Astrocyte of the cerebellum (primary cell): Measurements from ENCODE around the gene ISY1.
A peak's percentile ranks its signal among the peaks of the same experiment; 100 is the strongest.

Experiments used
- DNase-seq: peaks from one replicate; pipeline ENCODE4 v3.0.0-alpha.2; 2011; ENCODE audit warnings: low read depth
- H3K4me3 ChIP-seq: 2 replicates; pipeline ENCODE4 v1.5.1; 2011; ENCODE audit warnings: mild to moderate bottlenecking, low read depth, low read length, moderate library complexity
- in situ Hi-C: cut with HindIII; loops from 2 replicates; pipeline ENCODE4 v1.10.0; 2017; ENCODE audit warnings: low sequenced_read_pairs
- TF ChIP-seq, protein P1 (sequence below): IDR thresholded peaks from 2 replicates; pipeline ENCODE4 v1.5.1; 2012; ENCODE audit warnings: low read length, low read depth, moderate library complexity, mild to moderate bottlenecking; ENCODE audit errors: missing control alignments

The ISY1 gene

DNA sequence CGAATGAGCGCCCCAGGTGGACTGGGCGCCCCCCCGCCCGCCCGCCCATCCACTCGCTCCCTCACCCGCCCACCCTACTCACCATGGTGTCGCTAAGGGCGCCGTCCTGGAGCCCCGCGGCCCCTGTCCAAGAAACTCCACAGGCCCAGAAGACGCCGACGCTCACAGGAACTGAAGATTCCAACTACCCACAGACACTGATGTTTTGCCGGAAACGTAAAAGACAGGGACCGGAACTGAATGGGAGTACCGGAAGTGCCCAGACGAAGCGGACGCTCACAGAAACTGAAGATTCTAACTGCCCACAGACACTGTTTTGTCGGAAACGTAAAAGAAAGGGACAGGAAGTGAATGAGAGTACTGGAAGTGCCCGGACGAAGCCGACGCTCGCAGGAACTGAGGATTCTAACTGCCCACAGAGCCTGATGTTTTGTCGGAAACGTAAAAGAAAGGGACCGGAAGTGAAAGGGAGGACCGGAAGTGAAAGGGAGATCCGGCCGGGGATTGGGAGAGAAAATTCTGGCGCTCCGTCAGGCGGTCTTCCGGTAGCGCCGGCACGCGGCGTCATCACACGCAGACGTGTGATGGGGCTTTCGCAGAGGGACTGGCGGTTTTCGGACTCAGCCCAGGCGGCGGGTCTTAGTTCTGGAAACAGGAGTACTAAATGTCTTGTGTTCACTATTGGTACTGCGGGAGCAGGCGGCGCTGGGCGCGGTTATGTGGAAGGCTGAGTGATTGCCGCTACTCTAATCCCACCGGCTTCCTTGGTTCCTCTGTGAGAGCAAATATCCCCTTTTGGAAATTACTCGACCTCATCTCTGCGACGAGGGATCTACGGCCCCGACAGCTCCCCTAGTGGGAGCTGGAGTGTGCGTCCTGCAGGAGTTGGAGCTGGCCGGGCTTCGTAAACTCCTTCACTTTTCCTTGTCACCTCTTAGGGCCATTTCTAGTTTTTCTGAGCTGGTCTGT lies at the start of gene ISY1:
TSS of gene ISY1 (minus strand) at position 173 of the 969 bp plus-strand sequence. CDS start at position 85, 88 bp downstream.
- in situ Hi-C loops: no loop called here
- peak; percentile 95 for DNase-seq
- TF ChIP-seq, protein P1, sequence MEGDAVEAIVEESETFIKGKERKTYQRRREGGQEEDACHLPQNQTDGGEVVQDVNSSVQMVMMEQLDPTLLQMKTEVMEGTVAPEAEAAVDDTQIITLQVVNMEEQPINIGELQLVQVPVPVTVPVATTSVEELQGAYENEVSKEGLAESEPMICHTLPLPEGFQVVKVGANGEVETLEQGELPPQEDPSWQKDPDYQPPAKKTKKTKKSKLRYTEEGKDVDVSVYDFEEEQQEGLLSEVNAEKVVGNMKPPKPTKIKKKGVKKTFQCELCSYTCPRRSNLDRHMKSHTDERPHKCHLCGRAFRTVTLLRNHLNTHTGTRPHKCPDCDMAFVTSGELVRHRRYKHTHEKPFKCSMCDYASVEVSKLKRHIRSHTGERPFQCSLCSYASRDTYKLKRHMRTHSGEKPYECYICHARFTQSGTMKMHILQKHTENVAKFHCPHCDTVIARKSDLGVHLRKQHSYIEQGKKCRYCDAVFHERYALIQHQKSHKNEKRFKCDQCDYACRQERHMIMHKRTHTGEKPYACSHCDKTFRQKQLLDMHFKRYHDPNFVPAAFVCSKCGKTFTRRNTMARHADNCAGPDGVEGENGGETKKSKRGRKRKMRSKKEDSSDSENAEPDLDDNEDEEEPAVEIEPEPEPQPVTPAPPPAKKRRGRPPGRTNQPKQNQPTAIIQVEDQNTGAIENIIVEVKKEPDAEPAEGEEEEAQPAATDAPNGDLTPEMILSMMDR: peak; percentile 95
- H3K4me3 ChIP-seq: peak within 1 kb of the TSS; percentile 92

DNA sequence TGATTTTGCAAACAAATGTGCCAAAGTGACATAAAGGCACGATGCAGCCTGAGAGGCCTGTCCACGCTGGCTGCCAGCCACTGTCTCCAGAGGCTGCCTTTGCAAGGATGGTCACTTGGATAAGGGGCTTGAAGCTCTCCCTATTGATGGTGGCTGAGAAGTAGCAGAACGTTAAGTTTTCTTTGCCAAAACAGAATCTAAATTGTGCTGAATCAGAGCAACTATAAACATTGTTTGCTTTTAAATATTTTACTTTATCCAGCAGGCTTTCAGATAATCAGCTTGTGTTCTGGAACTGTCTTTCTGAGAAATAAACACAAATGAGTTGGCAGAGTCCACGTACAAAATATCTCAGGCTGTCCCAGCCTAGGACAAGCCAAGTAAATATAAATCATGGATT lies 46.6 kb upstream of the ISY1 start:
- in situ Hi-C loops: no loop called here
- no peak for DNase-seq
- TF ChIP-seq, protein P1: no peak
- no peak overlapping the region for H3K4me3 ChIP-seq

DNA sequence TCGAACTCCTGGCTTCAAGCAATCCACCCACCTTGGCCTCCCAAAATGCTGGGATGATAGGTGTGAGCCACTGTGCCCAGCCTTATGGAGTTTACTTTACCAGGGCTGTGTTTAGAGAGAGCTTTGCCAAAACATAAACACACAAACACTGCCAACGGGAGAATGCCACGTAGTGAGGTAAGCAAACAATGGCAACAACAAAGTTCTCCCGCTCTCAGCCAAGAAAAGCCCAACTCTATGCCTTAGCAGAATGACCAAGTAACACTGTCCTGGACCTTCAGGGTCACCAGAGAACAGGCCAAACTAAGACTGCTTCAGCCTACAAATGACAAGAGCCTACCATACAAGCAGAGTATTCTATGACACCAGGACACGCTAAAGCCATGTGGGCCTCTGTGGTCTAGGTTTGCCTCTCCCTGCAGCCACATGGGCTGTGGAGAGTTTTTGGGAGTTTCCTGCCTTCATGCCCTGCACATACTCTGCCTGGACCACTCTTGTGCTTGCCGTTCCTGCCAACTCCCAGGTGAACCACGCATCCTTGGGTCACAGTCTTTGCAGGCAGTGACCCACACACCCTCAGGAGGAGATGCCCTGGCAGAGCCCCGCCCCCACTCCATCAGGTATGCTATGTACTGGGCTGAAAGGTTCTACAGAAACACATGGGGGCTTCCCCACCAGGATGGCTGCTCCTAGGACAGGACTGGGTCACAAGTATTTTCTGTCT lies 44.4 kb upstream of the ISY1 start:
- H3K4me3 ChIP-seq: no peak overlapping the region
- TF ChIP-seq, protein P1: no peak
- in situ Hi-C loops: no loop called here
- DNase-seq: no peak

DNA sequence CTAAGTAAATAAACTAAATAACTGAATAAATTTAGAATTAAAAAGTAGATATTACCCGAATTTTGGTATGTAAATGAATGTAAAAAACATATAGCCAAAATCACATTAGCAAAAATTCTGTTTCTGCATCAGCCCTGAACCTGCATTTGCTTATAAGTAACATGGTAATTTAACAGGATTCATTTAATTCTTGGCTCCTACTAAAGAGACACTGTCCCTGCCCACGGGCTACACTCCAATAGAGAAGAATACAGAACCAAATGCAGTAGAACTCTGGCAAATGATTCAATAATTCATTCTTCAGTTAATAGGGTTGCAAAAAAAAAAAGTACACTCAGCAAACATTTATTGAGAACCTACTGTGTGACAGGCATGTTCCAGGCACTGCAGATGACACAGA lies 43.6 kb upstream of the ISY1 start:
- H3K4me3 ChIP-seq: no peak overlapping the region
- DNase-seq: no peak
- TF ChIP-seq, protein P1: no peak
- in situ Hi-C loops: no loop called here

DNA sequence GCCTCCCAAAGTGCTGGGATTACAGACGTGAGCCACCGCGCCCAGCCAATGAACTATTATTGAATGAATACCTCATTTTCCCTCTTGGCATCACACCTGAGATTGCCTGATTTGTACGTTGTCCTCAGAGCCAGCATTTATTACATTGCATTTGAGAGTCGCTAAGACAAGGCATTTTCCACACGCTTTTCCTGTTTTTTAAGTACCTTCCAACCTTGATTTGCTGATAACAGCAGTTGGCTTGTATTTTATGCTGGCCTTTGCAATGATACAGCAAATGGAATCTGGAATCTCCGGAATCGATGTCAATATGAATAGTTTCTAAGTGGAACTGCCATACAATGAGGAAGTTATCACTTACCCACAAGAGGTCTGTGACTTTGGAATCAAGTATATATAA lies 38.5 kb upstream of the ISY1 start:
- in situ Hi-C loops: no loop called here
- H3K4me3 ChIP-seq: no peak overlapping the region
- TF ChIP-seq, protein P1: no peak
- DNase-seq: no peak

DNA sequence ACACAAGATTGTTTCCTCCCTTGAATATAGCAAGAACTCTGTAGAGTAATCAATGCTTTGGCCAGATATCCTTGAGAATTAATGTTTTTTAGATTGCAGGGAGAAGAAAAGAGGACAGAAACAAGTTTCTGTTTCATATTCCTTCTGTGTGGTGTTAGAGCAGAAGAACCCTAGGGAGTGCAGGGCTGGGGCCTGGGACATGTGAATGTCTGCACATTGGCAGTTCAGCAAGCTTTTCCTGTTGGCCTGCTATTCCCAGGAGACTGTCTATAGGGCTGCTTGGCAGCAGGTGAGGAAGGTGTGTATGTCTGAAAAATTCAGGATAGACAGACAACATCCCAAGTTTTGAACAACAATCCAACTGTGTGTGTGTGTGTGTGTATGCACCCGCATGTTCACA lies 36.5 kb upstream of the ISY1 start:
- DNase-seq: no peak
- in situ Hi-C loops: no loop called here
- H3K4me3 ChIP-seq: no peak overlapping the region
- TF ChIP-seq, protein P1: no peak
